ENCODE results near the gene PLEKHA7.

The PLEKHA7 gene

GRCh38 chr11:16831316-16832192, 182.7 kb downstream of the PLEKHA7 start:
- no peak for DNase-seq

- DNase-seq = peak; percentile 26
Measured at GRCh38 chr11:16827139-16827538, 187.1 kb downstream of the PLEKHA7 start.

DNA sequence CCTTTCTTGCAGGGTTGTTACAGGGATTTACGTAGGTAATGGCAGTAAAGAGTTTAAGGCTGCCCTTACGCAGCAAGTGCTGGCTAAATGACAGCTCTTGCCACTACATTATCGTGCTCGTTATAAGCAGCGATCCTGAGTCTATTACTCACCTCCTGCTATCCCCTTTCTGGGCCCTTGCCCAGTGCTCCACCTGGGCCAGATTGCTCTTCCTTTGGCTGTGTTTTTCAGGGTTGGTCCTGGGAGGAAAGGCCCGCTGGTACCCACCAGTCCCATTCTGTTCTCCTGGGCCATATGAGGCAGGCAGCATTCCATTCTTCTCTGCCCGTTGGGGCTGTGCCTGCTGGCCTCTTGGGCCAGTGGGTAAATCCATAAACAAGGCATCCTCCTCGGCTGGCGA, 188.2 kb downstream of the PLEKHA7 start:
- no peak for DNase-seq

- DNase-seq = no peak
Measured at GRCh38 chr11:16825101-16825500, 189.1 kb downstream of the PLEKHA7 start.

GRCh38 chr11:16820324-16821092, 193.7 kb downstream of the PLEKHA7 start:
- peak; percentile 80 for DNase-seq

DNA sequence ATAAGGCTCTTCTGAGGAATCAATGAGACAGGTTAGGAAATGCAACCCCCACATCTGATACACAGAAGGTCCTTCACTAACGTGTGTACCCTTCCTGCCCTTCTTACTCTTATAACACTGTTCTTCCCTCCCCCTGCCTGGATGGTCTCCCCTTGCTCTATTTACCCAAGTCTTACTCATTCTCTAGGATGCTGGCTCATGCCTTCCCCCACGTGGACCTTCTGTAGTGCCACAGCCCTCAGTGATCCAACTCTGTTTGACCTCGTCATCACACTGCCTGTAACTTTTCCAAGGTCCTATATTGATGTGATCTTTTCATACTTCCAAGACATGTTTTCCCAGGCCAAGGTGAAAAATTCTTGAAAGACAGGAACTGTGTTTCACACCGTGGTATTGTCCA, 195.9 kb downstream of the PLEKHA7 start:
- no peak for DNase-seq

DNA sequence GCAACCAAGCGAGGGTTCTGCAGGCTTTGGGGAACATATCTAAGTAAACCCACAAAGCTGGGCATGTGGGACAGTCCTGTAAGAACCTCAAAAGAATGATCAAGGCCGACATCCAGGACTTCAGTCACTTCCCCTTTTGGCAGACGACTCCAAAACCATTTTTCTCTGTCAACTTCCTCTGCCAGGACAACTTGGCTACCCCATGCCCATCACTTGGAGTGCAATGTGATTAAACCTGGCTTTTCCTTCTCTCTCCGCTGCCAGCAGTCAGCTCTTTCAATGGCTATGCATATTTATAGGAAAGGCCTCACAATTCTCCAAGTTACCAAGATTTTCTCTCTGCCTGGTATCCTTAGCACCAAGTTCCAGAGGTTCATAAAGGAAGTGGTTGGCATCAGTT, 196.9 kb downstream of the PLEKHA7 start:
- no peak for DNase-seq

GRCh38 chr11:16816358-16817270, 197.6 kb downstream of the PLEKHA7 start:
- no peak for DNase-seq

DNA sequence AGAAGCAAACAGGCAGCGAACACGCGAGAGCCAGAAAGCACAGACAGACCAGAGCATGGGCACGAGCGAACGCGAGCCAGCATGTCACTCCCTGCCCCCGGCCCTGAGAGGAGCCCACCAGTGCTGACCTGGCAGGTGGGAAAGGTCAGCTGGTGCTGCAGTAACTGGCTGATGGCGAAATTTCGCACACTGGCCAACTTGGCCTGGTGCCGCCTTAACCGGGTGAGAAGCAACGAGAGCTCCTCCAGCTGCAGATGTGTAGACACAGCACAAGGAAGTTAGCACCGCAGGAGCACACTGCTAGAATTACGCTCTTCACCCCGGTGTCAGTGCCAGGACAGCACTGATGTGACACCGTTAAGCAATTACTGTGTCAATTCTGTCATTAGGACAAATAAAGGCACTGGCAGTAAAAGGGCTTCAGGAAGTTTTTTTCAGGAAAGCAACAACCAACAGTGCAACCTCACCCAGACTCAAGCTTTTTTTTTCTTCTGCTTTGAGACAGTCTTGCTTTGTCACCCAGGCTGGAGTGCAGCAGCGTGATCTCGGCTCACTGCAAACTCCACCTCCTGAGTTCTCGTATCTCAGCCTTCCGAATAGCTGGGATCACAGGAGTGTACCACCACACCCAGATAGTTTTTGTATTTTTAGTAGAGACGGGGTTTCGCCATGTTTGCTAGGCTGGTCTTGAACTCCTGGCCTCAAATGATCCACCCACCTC, 199.0 kb downstream of the PLEKHA7 start:
- no peak for DNase-seq

DNA sequence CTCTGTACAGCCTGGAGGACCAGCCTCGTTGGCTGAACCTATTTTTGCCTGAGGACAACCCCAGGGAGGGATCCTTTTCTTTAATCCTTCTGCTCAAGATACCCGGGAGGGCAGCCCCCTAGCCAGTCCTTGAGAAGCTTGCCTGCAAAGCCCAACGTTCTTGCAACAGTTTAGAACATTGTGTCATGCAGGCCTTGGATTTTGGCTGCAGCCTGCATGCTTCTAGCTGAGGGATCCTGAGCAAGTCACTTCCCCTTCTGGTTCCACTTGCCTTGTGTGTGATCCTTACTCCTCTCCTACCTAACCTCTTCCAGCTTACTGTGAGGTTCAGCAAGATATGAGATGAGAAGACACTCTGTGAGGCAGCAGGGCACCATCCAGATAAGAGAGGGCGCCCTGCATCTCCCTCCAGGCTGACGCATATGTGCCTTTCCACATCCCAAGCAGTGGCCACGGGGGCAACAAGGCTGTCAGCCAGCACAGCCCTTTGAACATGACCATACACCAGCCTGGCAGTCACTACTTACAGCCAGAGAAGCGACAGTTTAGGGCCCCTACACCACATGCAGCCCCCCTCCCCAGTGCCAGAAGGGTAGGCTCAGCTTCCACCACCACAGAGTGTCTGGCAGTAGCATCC, 199.7 kb downstream of the PLEKHA7 start:
- no peak for DNase-seq

- no peak for DNase-seq
Measured at GRCh38 chr11:16813126-16813525, 201.1 kb downstream of the PLEKHA7 start.

DNA sequence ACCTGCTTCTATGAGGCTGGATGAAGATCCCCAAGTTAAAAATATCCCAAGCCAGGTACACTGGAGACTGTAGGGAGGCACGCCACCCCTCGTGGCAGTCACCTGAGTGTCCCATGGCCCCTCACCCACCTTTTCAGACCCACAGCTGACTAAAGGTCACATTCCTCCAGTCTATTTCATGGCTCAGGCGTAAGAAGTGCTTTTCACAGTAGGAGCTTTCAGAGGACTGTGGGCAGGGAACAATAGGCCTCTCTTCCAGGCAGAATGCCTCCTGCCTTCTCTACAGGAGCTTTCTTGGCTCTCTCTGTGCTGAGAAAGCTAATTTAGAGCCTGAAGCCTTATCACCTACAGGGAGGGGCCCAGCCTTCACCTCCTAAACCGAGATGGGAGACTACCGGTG, 201.9 kb downstream of the PLEKHA7 start:
- DNase-seq = no peak

DNA sequence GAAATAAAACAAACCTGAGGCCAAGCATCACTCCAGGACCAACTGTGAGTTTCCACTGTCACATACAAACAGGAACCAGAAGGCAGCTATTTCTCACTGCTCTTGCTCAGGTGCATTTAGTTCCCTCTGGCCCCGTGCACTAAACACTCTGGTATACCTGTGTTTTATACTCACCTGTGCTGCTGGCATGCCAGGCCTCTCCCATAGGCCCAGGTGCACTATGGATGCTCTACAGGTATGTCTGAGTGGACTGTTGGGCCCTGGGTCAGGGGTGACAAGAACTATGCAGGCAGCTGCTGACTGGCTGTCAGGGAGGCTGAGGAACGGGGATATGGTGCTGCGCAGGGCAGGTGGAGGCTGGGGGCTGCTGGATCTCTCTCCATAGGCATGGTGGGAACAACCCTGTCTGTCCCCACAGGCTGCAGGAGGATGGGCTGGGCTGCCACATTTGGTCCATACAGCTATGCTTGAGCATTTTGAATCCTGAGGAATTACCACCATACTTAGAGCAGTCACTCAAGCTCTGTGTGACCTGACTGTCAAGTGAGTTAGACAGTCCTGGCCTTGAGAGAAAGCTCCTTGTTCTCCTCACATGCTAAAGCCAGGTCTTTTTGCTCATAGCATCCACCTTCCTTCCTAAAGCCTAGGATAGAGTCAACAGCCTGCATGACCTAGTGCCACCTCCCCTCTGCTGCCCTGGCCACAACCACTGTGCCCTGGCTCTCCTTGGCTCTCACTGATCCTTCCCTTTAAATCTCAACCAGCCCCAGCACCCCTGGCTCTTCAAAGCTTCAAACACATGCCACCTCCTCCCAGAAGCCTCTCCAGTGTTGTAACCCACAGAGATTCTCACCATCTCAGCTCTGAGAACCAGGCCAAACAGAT, 202.8 kb downstream of the PLEKHA7 start:
- DNase-seq = no peak

GRCh38 chr11:16809886-16810668, 204.1 kb downstream of the PLEKHA7 start:
- DNase-seq = no peak

DNA sequence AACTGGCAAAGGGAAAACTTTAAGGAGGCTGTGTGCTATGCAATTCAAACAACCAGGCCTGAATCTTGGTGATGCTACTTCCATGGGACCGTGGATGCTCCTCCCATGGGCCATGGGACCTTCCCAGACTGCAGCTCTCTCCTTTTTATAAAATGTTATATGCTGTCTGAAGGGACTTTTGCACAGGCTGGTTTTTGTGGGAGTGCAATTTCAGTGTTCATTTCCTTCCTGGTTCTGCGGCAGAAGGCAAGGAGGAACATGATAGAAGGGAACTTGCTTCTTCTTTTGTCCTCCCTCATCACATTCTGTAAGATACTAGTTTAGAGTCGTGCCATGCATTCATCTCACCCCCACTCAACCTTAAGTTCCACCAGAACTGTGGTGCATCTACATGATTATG, 206.9 kb downstream of the PLEKHA7 start:
- DNase-seq = no peak

DNA sequence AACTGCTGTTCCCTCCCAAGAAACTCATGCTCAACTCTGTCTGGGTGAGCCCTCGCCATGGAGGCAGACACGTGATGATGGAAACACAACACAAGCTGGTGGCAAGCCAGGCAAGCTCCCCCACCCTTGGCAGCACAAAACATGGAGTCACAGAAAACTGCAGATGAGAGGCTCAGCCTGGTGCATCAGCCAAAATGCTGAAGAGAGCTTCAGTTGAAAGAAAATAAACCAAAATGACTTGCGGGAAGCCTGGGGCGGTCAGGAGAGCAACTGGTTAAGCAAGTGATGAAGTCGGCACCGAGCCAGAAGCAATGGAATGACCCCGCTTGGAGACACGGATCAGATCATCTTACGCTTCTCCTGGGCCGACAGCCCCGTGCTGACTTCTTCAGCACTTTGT, 207.4 kb downstream of the PLEKHA7 start:
- no peak for DNase-seq

DNA sequence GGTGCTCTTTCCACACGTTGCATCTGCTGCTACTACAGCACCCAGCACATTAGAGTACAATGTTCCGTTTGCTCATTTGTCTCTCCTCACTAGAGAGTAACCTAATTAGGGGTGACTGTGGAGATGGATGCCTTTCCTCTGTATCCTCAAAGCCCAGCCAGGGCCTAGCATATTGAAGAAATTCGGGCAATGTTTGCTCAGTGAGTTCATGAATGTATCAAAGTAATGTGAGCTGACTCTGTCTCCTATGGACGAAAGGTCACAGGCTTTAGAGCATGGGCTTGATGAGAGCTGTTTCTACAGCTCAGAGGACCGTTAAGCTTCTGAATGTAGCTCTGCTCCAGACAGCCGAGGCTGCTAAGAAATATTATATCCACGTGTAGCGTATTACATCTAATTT, 208.3 kb downstream of the PLEKHA7 start:
- DNase-seq = no peak

GRCh38 chr11:16804104-16804947, 209.9 kb downstream of the PLEKHA7 start:
- DNase-seq = no peak
